ENCODE data around the gene MT1A.

MT1A gene

GRCh38 chr16:56625943-56626654 lies 12.4 kb upstream of the MT1A start:
- peak; percentile 74 for DNase-seq (ENCODE audit: low read depth)
- TF ChIP-seq CTCF (conservative IDR thresholded peaks at IDR 0.05; ENCODE audit: low read length) = no peak
- H3K4me3 ChIP-seq (ENCODE audit: low read length) = peak overlapping the region; percentile 74

- DNase-seq (ENCODE audit: low read depth) = no peak
- no peak for TF ChIP-seq CTCF (conservative IDR thresholded peaks at IDR 0.05; ENCODE audit: low read length)
- H3K4me3 ChIP-seq (ENCODE audit: low read length) = peak overlapping the region; percentile 74
These were observed 11.8 kb upstream of the MT1A start for GRCh38 chr16:56626685-56627084.

GRCh38 chr16:56628486-56629350 lies 9.7 kb upstream of the MT1A start:
- peak; percentile 14 for DNase-seq (ENCODE audit: low read depth)
- TF ChIP-seq CTCF (conservative IDR thresholded peaks at IDR 0.05; ENCODE audit: low read length) = no peak
- no peak overlapping the region for H3K4me3 ChIP-seq (ENCODE audit: low read length)

- no peak for TF ChIP-seq CTCF (conservative IDR thresholded peaks at IDR 0.05; ENCODE audit: low read length)
- DNase-seq (ENCODE audit: low read depth) = no peak
- no peak overlapping the region for H3K4me3 ChIP-seq (ENCODE audit: low read length)
These were observed 8.9 kb upstream of the MT1A start for GRCh38 chr16:56629531-56629930.

- no peak overlapping the region for H3K4me3 ChIP-seq (ENCODE audit: low read length)
- no peak for DNase-seq (ENCODE audit: low read depth)
- TF ChIP-seq CTCF (conservative IDR thresholded peaks at IDR 0.05; ENCODE audit: low read length) = no peak
These were observed 8.3 kb upstream of the MT1A start for GRCh38 chr16:56630134-56630533.

- no peak for TF ChIP-seq CTCF (conservative IDR thresholded peaks at IDR 0.05; ENCODE audit: low read length)
- no peak for DNase-seq (ENCODE audit: low read depth)
- no peak overlapping the region for H3K4me3 ChIP-seq (ENCODE audit: low read length)
These were observed 7.3 kb upstream of the MT1A start for GRCh38 chr16:56631197-56631596.

GRCh38 chr16:56631832-56632155 lies 6.7 kb upstream of the MT1A start:
- peak overlapping the region; percentile 60 for H3K4me3 ChIP-seq (ENCODE audit: low read length)
- no peak for TF ChIP-seq CTCF (conservative IDR thresholded peaks at IDR 0.05; ENCODE audit: low read length)
- no peak for DNase-seq (ENCODE audit: low read depth)
